Endothelial cell of umbilical vein (primary cell): ENCODE data around the gene FBXW7. TPM values are rescaled to one million over a fixed set of nuclear protein-coding genes. Genes with fewer than 3 reads are reported as not detected.

ENCODE experiments used
- BruUV-seq: library from RNA; stranded (reverse); fragments of 400-500 nt; replicated peaks from 2 replicates; lab custom pipeline; 2021; lab: Mats Ljungman, UMichigan
- CTCF ChIA-PET: fragments of 300-600, 350-600 bp; sonication (Branson Sonifier 250); formaldehyde crosslinking; loops from one replicate; lab custom pipeline; 2021; ENCODE audit warnings: antibody characterized with exemption, inconsistent platforms; lab: Charles Lee
- POLR2A ChIA-PET: fragments of 300-600, 350-600 bp; sonication (Branson Sonifier 250); formaldehyde crosslinking; loops from one replicate; lab custom pipeline; 2021; ENCODE audit warnings: antibody characterized with exemption, inconsistent platforms; lab: Charles Lee
- DNase-seq: peaks from one replicate; pipeline ENCODE4 v3.0.0-alpha.2; 2011; ENCODE audit warnings: low read depth, low spot score
- FAIRE-seq: peaks from 2 replicates; lab custom pipeline; 2011; peaks lifted over from hg19 to GRCh38; lab: Jason Lieb, UNC
- H2AFZ ChIP-seq: 2 replicates; pipeline ENCODE4 v1.6.0; 2012; ENCODE audit warnings: low read depth, low read length, control low read depth, inconsistent platforms
- H3K27ac ChIP-seq: 2 replicates; pipeline ENCODE4 v1.5.1; 2011; ENCODE audit warnings: low read depth, mild to moderate bottlenecking, control low read depth, low read length, moderate library complexity; ENCODE audit not compliant: insufficient read depth
- H3K27me3 ChIP-seq, 2 experiments: 2 replicates each; pipeline versions ENCODE4 v1.6.0 to v1.6.1; 2011; ENCODE audit warnings: low read length in 2 of 2, mixed read lengths in 1 of 2; ENCODE audit not compliant: control insufficient read depth in 2 of 2, insufficient read depth in 2 of 2
- H3K36me3 ChIP-seq, 2 experiments: 2 replicates in 1 of 2; 3 replicates in 1 of 2; pipeline ENCODE4 v1.5.1; 2011; ENCODE audit warnings: low read length in 2 of 2, mild to moderate bottlenecking in 1 of 2, moderate library complexity in 1 of 2; ENCODE audit not compliant: control insufficient read depth in 2 of 2, insufficient read depth in 2 of 2; ENCODE audit errors: extremely low read depth in 1 of 2
- H3K4me1 ChIP-seq: 3 replicates; pipeline ENCODE4 v1.5.1; 2011; ENCODE audit warnings: mild to moderate bottlenecking, low read length; ENCODE audit not compliant: control insufficient read depth, insufficient read depth; ENCODE audit errors: extremely low read depth
- H3K4me2 ChIP-seq: 2 replicates; pipeline ENCODE4 v1.6.1; 2011; ENCODE audit warnings: low read length, control low read depth, mixed read lengths; ENCODE audit not compliant: insufficient read depth
- H3K4me3 ChIP-seq, 3 experiments: fragments of 200-600 bp in 1 of 3; sonication (generic), shearing (Covaris generic) in 1 of 3; replicated peaks in 1 of 3; 2 replicates each; pipeline ENCODE4 v1.5.1; 2011 to 2016; ENCODE audit warnings: control low read depth in 3 of 3, low read length in 3 of 3, mild to moderate bottlenecking in 2 of 3, inconsistent platforms in 1 of 3, low read depth in 1 of 3, moderate library complexity in 1 of 3; ENCODE audit not compliant: insufficient read depth in 1 of 3
- H3K79me2 ChIP-seq: 2 replicates; pipeline ENCODE4 v1.6.0; 2012; ENCODE audit warnings: low read length, inconsistent platforms; ENCODE audit not compliant: control insufficient read depth, insufficient read depth
- H3K9ac ChIP-seq: replicated peaks from 2 replicates; pipeline ENCODE3; 2011; ENCODE audit warnings: low read length, control low read depth; ENCODE audit not compliant: insufficient read depth; ENCODE audit errors: extremely low read depth
- H3K9me1 ChIP-seq: replicated peaks from 3 replicates; pipeline ENCODE4 v1.6.0; 2011; ENCODE audit warnings: mild to moderate bottlenecking, low read length; ENCODE audit not compliant: control insufficient read depth, insufficient read depth; ENCODE audit errors: extremely low read depth
- H3K9me3 ChIP-seq: replicated peaks from 2 replicates; pipeline ENCODE4 v1.5.1; 2012; ENCODE audit warnings: low read length, inconsistent platforms; ENCODE audit not compliant: control insufficient read depth, insufficient read depth
- H4K20me1 ChIP-seq: replicated peaks from 2 replicates; pipeline ENCODE3; 2011; ENCODE audit warnings: mild to moderate bottlenecking, low read length; ENCODE audit not compliant: control insufficient read depth, insufficient read depth; ENCODE audit errors: extremely low read depth
- EZH2 ChIP-seq: IDR thresholded peaks from 2 replicates; pipeline ENCODE4 v1.6.1; 2012; ENCODE audit warnings: borderline replicate concordance, low read depth, mild to moderate bottlenecking, moderate library complexity, low read length, inconsistent platforms; ENCODE audit not compliant: severe bottlenecking
- FOS ChIP-seq: IDR thresholded peaks from 2 replicates; pipeline ENCODE4 v1.6.1; 2011; ENCODE audit warnings: mild to moderate bottlenecking, low read length, moderate library complexity, borderline replicate concordance; ENCODE audit not compliant: insufficient read depth
- GATA2 ChIP-seq: IDR thresholded peaks from 2 replicates; pipeline ENCODE4 v1.7.0; 2011; ENCODE audit warnings: low read depth, mild to moderate bottlenecking, moderate library complexity, mixed read lengths, low read length; ENCODE audit not compliant: insufficient read length, insufficient read depth
- JUN ChIP-seq: IDR thresholded peaks from 2 replicates; pipeline ENCODE4 v1.6.1; 2011; ENCODE audit warnings: borderline replicate concordance, low read depth; ENCODE audit not compliant: insufficient read length, insufficient read depth
- MYC ChIP-seq: IDR thresholded peaks from one replicate; pipeline ENCODE4 v1.6.1; 2011; ENCODE audit warnings: mild to moderate bottlenecking, low read depth, low read length
- POLR2A ChIP-seq: IDR thresholded peaks from 2 replicates; pipeline ENCODE4 v1.6.1; 2012; ENCODE audit warnings: low read depth, mild to moderate bottlenecking, control low read depth, low read length
- POLR2AphosphoS5 ChIP-seq: IDR thresholded peaks from 2 replicates; pipeline ENCODE4 v1.6.1; 2012; ENCODE audit warnings: low read depth, mild to moderate bottlenecking, control low read depth, low read length, moderate library complexity; ENCODE audit not compliant: insufficient read depth
- dilution Hi-C: fragments of 300-500 bp; cut with MboI; formaldehyde crosslinking; loops from one replicate; pipeline ENCODE4 v1.15.0; 2019; ENCODE audit warnings: low sequenced_read_pairs; ENCODE audit not compliant: extremely low pct_ligation_motif_present
- intact Hi-C: fragments of 100-400 bp; cut with micrococcal nuclease; formaldehyde crosslinking; loops from one replicate; pipeline ENCODE4 v1.10.0; 2022
- polyA plus RNA-seq, 4 experiments: library from polyadenylated mRNA; depleted of rRNA in 3 of 4; stranded (reverse) in 3 of 4; unstranded in 1 of 4; fragments of >200 nt; gene quantifications; 2 replicates each; pipeline versions ENCODE4 v1.2.1 to v1.2.3, GENCODE V29; 2011 to 2012; ENCODE audit warnings: missing spikeins in 1 of 4
- total RNA-seq: library from RNA; stranded (reverse); gene quantifications from 2 replicates; pipeline ENCODE4 v1.2.3, GENCODE V29; 2021
- TF ChIP-seq, protein P1 (sequence below), 2 donors: IDR thresholded peaks; 1 replicate in 1 of 2; 2 replicates in 1 of 2; pipeline ENCODE4 v1.5.1; 2011; ENCODE audit warnings: low read length in 2 of 2, mild to moderate bottlenecking in 2 of 2, moderate library complexity in 2 of 2, control low read depth in 1 of 2, inconsistent platforms in 1 of 2, low read depth in 1 of 2; ENCODE audit not compliant: insufficient read depth in 1 of 2; ENCODE audit errors: extremely low read depth in 1 of 2
- TF ChIP-seq, protein P2 (sequence below): IDR thresholded peaks from 2 replicates; pipeline ENCODE4 v1.6.1; 2011; ENCODE audit not compliant: insufficient read depth, insufficient read length

The FBXW7 gene
- total and polyA plus RNA-seq, 2 donors (not counting 3 experiments of a cell fraction or from before 2014, with no cell fraction given), result 7.0 to 28.1 TPM

DNA sequence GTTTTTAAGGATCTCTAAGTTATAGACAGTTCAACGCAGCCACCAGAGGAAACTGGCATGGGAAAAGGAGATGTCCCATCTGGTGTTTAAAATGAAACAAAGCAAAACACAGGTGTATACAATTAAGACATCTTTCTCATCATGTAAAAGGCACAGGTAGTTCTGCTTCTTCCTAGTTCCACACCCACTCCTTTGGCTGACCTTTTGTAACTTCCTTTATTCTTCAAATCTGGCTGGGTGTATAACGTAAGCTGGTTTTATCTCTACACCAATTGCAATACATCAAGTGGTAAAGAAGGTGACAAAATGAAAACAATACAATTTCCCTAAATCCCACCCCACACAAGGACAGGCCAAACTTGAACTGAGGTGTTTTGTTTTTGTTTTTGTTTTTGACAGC lies 27.3 kb upstream of the FBXW7 start:
- POLR2A ChIA-PET, result no interaction called here
- intact Hi-C loops, result no loop called here
- Histone ChIP-seq H3K79me2 (no peaks in the 10 kb centered on the region), H2AFZ (no peak overlapping the region), H3K4me2 (no peak overlapping the region), H3K27ac (no peak overlapping the region), H3K9me1 (no peaks in the 10 kb centered on the region), H4K20me1 (no peaks in the 10 kb centered on the region), H3K27me3 (no peaks in the 10 kb centered on the region), H3K9me3 (no peaks in the 10 kb centered on the region), H3K4me3 (no peak overlapping the region), H3K4me1 (no peaks in the 10 kb centered on the region), H3K36me3 (no peaks in the 10 kb centered on the region), H3K9ac (no peak overlapping the region)
- no peak for TF ChIP-seq EZH2
- TF ChIP-seq, protein P1, sequence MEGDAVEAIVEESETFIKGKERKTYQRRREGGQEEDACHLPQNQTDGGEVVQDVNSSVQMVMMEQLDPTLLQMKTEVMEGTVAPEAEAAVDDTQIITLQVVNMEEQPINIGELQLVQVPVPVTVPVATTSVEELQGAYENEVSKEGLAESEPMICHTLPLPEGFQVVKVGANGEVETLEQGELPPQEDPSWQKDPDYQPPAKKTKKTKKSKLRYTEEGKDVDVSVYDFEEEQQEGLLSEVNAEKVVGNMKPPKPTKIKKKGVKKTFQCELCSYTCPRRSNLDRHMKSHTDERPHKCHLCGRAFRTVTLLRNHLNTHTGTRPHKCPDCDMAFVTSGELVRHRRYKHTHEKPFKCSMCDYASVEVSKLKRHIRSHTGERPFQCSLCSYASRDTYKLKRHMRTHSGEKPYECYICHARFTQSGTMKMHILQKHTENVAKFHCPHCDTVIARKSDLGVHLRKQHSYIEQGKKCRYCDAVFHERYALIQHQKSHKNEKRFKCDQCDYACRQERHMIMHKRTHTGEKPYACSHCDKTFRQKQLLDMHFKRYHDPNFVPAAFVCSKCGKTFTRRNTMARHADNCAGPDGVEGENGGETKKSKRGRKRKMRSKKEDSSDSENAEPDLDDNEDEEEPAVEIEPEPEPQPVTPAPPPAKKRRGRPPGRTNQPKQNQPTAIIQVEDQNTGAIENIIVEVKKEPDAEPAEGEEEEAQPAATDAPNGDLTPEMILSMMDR (IDR thresholded peaks at IDR 0.05; ENCODE audit: extremely low read depth in 1 of 2, insufficient read depth in 1 of 2, low read depth in 1 of 2, low read length in 2 of 2), result no peak
- no peak for TF ChIP-seq POLR2AphosphoS5
- TF ChIP-seq FOS, result no peak
- TF ChIP-seq JUN, result no peak
- TF ChIP-seq MYC, result no peak
- TF ChIP-seq, protein P2, sequence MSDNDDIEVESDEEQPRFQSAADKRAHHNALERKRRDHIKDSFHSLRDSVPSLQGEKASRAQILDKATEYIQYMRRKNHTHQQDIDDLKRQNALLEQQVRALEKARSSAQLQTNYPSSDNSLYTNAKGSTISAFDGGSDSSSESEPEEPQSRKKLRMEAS, result no peak
- TF ChIP-seq GATA2, result no peak
- TF ChIP-seq POLR2A, result no peak
- dilution Hi-C loops, result no loop called here
- CTCF ChIA-PET, result interaction anchor here (0.9 kb wide), 1 partner anchor 17 kb away, joined by 3 read pairs; no protein-coding TSS in a partner anchor
- FAIRE-seq, result no peak
- no peak for DNase-seq
- BruUV-seq, result no TSS peak
